Left ventricle myocardium inferior (tissue), 1 donor: Measurements from ENCODE around the gene TAC3. TPM values are rescaled to one million over a fixed set of nuclear protein-coding genes. Genes with fewer than 3 reads are reported as not detected.
"Not testable (repeated sequence)": the region's sequence is repeated elsewhere in the genome, so short reads cannot be mapped to it uniquely, and the experiment has no call there.

Source experiments
- DNase-seq: peaks from one replicate; pipeline ENCODE4 v3.0.0-alpha.2; 2020
- H3K27ac ChIP-seq: fragments of 200-600 bp; replicated peaks from 2 replicates; pipeline ENCODE4 v1.8.0; 2021
- H3K27me3 ChIP-seq: fragments of 200-600 bp; 2 replicates; pipeline ENCODE4 v1.8.0; 2021; ENCODE audit warnings: low read depth
- H3K36me3 ChIP-seq: fragments of 200-600 bp; 2 replicates; pipeline ENCODE4 v1.8.0; 2021
- H3K4me1 ChIP-seq: fragments of 200-600 bp; 2 replicates; pipeline ENCODE4 v1.8.0; 2021
- H3K4me3 ChIP-seq: fragments of 200-600 bp; 2 replicates; pipeline ENCODE4 v1.8.0; 2021; ENCODE audit warnings: mild to moderate bottlenecking, moderate library complexity
- H3K9me3 ChIP-seq: fragments of 200-600 bp; replicated peaks from 2 replicates; pipeline ENCODE4 v1.8.0; 2021
- CTCF ChIP-seq: fragments of 200-600 bp; IDR thresholded peaks from 2 replicates; pipeline ENCODE4 v1.8.0; 2021; ENCODE audit warnings: antibody characterized with exemption, mild to moderate bottlenecking, borderline replicate concordance
- intact Hi-C: fragments of 100-400 bp; cut with micrococcal nuclease; formaldehyde crosslinking; loops from one replicate; pipeline ENCODE4 v1.11.0; 2022
- total RNA-seq: library from RNA; stranded (reverse); fragmentation: NEBNext Ultra II Directional; extraction: Animal tissue kit (Norgen Biotek cat#: 25700); gene quantifications from one replicate; pipeline ENCODE4 v1.2.1, GENCODE V29; 2021
- donor health status: DM: no; HTN: yes; CAD: no; lungs with severe emphysema.

TAC3 gene
- total RNA-seq, 1 donor from 2014 or later = not detected

- H3K4me3 ChIP-seq = no peak overlapping the region
- no peak for DNase-seq
- intact Hi-C loops = no loop called here
- no peaks in the 10 kb centered on the region for H3K27me3 ChIP-seq
- no peak overlapping the region for H3K27ac ChIP-seq
- no peaks in the 10 kb centered on the region for H3K36me3 ChIP-seq
- peaks cover 14% of the 10 kb centered on the region for H3K4me1 ChIP-seq
- no peak for TF ChIP-seq CTCF
- no peaks in the 10 kb centered on the region for H3K9me3 ChIP-seq
Measured at GRCh38 chr12:56983386-56983785, 32.9 kb downstream of the TAC3 start.

- intact Hi-C loops, H3K4me1 ChIP-seq, DNase-seq, H3K9me3 ChIP-seq, H3K27me3 ChIP-seq, H3K27ac ChIP-seq, H3K36me3 ChIP-seq, H3K4me3 ChIP-seq: not testable (repeated sequence)
Measured at GRCh38 chr12:56982578-56983236, 33.6 kb downstream of the TAC3 start.

- Histone ChIP-seq H3K27ac (no peak overlapping the region), H3K36me3 (no peaks in the 10 kb centered on the region), H3K27me3 (no peaks in the 10 kb centered on the region), H3K9me3 (no peaks in the 10 kb centered on the region), H3K4me1 (no peaks in the 10 kb centered on the region), H3K4me3 (no peak overlapping the region)
- intact Hi-C loops = no loop called here
- no peak for DNase-seq
- no peak for TF ChIP-seq CTCF
Measured at GRCh38 chr12:56980941-56981530, 35.3 kb downstream of the TAC3 start.

GRCh38 chr12:56980268-56980667 is 36.1 kb downstream of the TAC3 start:
- no peak for DNase-seq
- H3K9me3 ChIP-seq = no peaks in the 10 kb centered on the region
- no peak for TF ChIP-seq CTCF
- H3K4me3 ChIP-seq = no peak overlapping the region
- intact Hi-C loops = no loop called here
- H3K4me1 ChIP-seq = no peaks in the 10 kb centered on the region
- no peaks in the 10 kb centered on the region for H3K36me3 ChIP-seq
- no peaks in the 10 kb centered on the region for H3K27me3 ChIP-seq
- no peak overlapping the region for H3K27ac ChIP-seq

GRCh38 chr12:56979628-56980027 is 36.7 kb downstream of the TAC3 start:
- no peaks in the 10 kb centered on the region for H3K36me3 ChIP-seq
- H3K9me3 ChIP-seq = no peaks in the 10 kb centered on the region
- DNase-seq = no peak
- no peak overlapping the region for H3K27ac ChIP-seq
- intact Hi-C loops = no loop called here
- no peaks in the 10 kb centered on the region for H3K4me1 ChIP-seq
- TF ChIP-seq CTCF = no peak
- no peak overlapping the region for H3K4me3 ChIP-seq
- no peaks in the 10 kb centered on the region for H3K27me3 ChIP-seq

- intact Hi-C loops = no loop called here
- Histone ChIP-seq H3K36me3 (no peaks in the 10 kb centered on the region), H3K27me3 (no peaks in the 10 kb centered on the region), H3K27ac (no peak overlapping the region), H3K9me3 (no peaks in the 10 kb centered on the region), H3K4me1 (no peaks in the 10 kb centered on the region), H3K4me3 (no peak overlapping the region)
- TF ChIP-seq CTCF = no peak
- no peak for DNase-seq
Measured at GRCh38 chr12:56978397-56979138, 37.8 kb downstream of the TAC3 start.

GRCh38 chr12:56977361-56977760 is 39.0 kb downstream of the TAC3 start:
- H3K27ac ChIP-seq, H3K27me3 ChIP-seq, H3K4me1 ChIP-seq, H3K4me3 ChIP-seq, H3K36me3 ChIP-seq, intact Hi-C loops, DNase-seq, H3K9me3 ChIP-seq: not testable (repeated sequence)

- H3K9me3 ChIP-seq, H3K27me3 ChIP-seq, H3K36me3 ChIP-seq, intact Hi-C loops, H3K4me1 ChIP-seq, H3K27ac ChIP-seq, H3K4me3 ChIP-seq, DNase-seq: not testable (repeated sequence)
Measured at GRCh38 chr12:56974224-56974623, 42.1 kb downstream of the TAC3 start.
